Measurements from ENCODE around the gene DYRK1A.

Gene DYRK1A

GRCh38 chr21:37574316-37574715 lies 207.7 kb downstream of the DYRK1A start:
- Histone ChIP-seq H3K27ac (no peak overlapping the region), H3K4me3 (no peak overlapping the region)

GRCh38 chr21:37574751-37575150 lies 208.2 kb downstream of the DYRK1A start:
- Histone ChIP-seq H3K4me3 (no peak overlapping the region), H3K27ac (no peak overlapping the region)

- Histone ChIP-seq H3K4me3 (no peak overlapping the region), H3K27ac (no peak overlapping the region)
Observed at GRCh38 chr21:37575580-37575979, 209.0 kb downstream of the DYRK1A start.
